Measurements from ENCODE around the gene CNGB1. TPM values are rescaled to one million over a fixed set of nuclear protein-coding genes. Genes with fewer than 3 reads are reported as not detected.

CNGB1 gene
- total RNA-seq, 1 donor from 2014 or later: not detected

DNA sequence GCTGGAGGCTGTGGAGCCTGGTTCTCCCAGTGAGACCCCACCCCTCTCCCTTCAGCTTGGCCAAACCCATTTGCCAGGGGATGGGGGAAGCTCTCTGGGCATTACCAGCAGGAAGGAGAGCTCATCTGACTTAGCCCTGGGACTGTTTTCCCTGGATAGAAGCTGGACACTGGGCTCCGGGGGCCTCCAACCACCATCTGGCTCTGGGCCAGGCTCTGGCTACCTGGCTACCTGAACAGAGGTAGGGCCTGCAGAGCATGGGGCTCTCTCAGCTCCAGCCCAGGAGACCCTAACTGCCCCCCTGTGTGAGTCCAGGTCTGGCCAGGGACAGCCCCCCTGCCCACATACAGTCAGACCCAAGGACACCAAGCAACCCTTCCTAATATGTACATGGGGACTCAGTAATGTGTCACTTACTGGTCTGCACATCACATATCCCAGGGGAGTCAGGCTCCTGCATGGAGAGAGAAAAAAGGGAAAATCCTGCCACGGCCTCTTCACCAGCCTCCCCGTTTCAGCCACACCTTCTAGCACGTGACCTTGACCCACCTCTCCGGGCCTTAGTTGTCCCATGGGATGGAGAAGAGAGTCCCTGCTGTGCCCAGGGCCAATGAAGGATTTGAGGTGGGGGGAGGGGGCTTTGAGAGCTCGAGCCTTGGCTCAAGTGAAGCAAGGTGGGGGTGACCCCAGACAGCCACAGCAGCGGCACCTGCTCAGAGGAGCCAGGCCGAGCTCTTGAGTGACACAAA lies 13.8 kb downstream of the CNGB1 start:
- no peak for DNase-seq (ENCODE audit: low spot score, unreplicated experiment)
- H3K36me3 Mint-ChIP-seq (ENCODE audit: insufficient read depth): no peaks in the 10 kb centered on the region
- no peak overlapping the region for H3K4me3 Mint-ChIP-seq (ENCODE audit: low read depth)
- TF ChIP-seq, protein P1, sequence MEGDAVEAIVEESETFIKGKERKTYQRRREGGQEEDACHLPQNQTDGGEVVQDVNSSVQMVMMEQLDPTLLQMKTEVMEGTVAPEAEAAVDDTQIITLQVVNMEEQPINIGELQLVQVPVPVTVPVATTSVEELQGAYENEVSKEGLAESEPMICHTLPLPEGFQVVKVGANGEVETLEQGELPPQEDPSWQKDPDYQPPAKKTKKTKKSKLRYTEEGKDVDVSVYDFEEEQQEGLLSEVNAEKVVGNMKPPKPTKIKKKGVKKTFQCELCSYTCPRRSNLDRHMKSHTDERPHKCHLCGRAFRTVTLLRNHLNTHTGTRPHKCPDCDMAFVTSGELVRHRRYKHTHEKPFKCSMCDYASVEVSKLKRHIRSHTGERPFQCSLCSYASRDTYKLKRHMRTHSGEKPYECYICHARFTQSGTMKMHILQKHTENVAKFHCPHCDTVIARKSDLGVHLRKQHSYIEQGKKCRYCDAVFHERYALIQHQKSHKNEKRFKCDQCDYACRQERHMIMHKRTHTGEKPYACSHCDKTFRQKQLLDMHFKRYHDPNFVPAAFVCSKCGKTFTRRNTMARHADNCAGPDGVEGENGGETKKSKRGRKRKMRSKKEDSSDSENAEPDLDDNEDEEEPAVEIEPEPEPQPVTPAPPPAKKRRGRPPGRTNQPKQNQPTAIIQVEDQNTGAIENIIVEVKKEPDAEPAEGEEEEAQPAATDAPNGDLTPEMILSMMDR (IDR thresholded peaks at IDR 0.05; ENCODE audit: unreplicated experiment): no peak
- H3K9me3 Mint-ChIP-seq (ENCODE audit: low read depth): no peaks in the 10 kb centered on the region
- H3K27me3 Mint-ChIP-seq: peaks cover 11% of the 10 kb centered on the region
- no peak overlapping the region for H3K27ac Mint-ChIP-seq
- H3K4me1 Mint-ChIP-seq (ENCODE audit: low read depth): peaks cover 5% of the 10 kb centered on the region

DNA sequence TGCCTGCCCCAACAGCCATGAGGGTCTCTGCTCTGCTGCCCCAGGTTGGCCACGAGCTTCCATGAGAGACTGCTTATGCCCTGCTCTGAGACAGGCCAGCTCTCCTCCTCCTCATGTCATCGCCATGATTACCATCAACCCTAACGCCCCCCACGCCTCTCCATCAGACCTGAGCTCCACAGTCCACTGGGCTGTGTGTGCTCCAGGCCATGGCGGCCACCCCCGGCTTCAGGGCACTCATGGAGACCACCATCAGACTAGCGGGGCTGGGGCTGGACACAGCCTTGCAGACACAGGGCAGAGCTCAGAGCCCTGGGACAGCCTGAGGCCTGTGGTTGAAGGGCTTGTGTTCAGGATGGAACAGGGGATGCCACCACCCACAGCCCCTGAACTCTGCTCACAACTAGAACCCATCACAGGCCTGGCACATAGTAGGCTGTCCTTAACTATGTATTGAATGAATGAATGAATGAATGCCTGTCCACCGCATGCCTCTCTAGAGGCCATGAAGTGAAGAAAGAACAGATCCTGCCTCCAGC lies 14.6 kb downstream of the CNGB1 start:
- Mint-ChIP-seq H3K27ac (no peak overlapping the region), H3K36me3 (ENCODE audit: insufficient read depth) (no peaks in the 10 kb centered on the region), H3K9me3 (ENCODE audit: low read depth) (no peaks in the 10 kb centered on the region), H3K4me3 (ENCODE audit: low read depth) (no peak overlapping the region), H3K4me1 (ENCODE audit: low read depth) (peaks cover 5% of the 10 kb centered on the region), H3K27me3 (peaks cover 7% of the 10 kb centered on the region)
- DNase-seq (ENCODE audit: low spot score, unreplicated experiment): no peak
- TF ChIP-seq, protein P1 (IDR thresholded peaks at IDR 0.05; ENCODE audit: unreplicated experiment): no peak

DNA sequence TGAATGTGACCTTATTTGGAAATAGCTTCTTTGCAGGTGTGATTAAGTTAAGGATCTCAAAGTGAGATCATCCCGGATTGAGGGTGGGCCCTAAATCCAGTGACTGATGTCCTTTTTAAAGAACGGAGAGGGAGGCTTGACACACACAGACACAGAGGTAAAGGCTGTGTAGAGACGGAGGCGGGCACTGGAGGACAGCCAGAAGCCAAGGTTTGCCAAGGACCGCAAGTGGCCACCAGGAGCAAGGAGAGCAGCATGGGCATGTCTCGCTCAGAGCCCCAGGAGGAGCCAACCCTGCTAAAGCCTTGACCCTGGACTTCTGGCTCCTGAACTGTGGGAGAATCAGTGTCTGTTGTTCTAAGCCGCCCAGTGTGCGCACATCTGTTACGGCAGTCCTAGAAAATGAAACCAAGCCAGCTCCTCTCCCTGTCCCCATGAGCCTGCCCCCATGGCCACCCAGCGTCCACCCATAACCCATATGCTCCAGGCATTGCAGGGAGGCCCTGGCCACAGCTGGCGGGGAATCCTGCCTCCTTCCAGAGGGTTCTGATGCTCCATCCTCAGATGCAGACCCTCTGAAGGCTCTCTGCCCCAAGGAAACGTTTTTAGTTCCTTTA lies 15.2 kb downstream of the CNGB1 start:
- Mint-ChIP-seq H3K27me3 (peaks cover 6% of the 10 kb centered on the region), H3K9me3 (ENCODE audit: low read depth) (no peaks in the 10 kb centered on the region), H3K4me1 (ENCODE audit: low read depth) (peaks cover 5% of the 10 kb centered on the region), H3K36me3 (ENCODE audit: insufficient read depth) (no peaks in the 10 kb centered on the region), H3K27ac (no peak overlapping the region), H3K4me3 (ENCODE audit: low read depth) (no peak overlapping the region)
- DNase-seq (ENCODE audit: low spot score, unreplicated experiment): no peak
- TF ChIP-seq, protein P1 (IDR thresholded peaks at IDR 0.05; ENCODE audit: unreplicated experiment): no peak

DNA sequence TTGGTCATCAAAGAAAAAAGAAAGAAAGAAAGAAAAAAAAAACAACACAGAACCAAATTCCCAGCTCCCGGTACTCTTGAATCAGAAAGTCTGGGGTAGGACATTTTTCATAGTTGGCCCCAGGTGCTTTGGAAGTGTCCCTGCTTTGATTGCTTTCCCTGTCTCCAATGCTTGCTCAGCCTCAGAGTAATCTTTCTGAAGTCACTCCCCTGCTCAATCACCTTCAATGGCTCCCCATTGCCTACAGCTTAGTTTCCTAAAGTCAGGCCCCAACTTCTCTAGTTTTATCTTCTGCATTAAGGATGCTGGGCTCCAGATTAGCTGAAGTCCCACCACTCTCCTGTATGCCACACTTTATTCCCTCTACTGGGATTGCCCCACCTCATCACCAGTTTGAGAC lies 17.1 kb downstream of the CNGB1 start:
- H3K27ac Mint-ChIP-seq: no peak overlapping the region
- H3K36me3 Mint-ChIP-seq (ENCODE audit: insufficient read depth): no peaks in the 10 kb centered on the region
- TF ChIP-seq, protein P1 (IDR thresholded peaks at IDR 0.05; ENCODE audit: unreplicated experiment): no peak
- H3K27me3 Mint-ChIP-seq: peaks cover 3% of the 10 kb centered on the region
- no peak overlapping the region for H3K4me3 Mint-ChIP-seq (ENCODE audit: low read depth)
- no peaks in the 10 kb centered on the region for H3K9me3 Mint-ChIP-seq (ENCODE audit: low read depth)
- DNase-seq (ENCODE audit: low spot score, unreplicated experiment): no peak
- H3K4me1 Mint-ChIP-seq (ENCODE audit: low read depth): peaks cover 3% of the 10 kb centered on the region

DNA sequence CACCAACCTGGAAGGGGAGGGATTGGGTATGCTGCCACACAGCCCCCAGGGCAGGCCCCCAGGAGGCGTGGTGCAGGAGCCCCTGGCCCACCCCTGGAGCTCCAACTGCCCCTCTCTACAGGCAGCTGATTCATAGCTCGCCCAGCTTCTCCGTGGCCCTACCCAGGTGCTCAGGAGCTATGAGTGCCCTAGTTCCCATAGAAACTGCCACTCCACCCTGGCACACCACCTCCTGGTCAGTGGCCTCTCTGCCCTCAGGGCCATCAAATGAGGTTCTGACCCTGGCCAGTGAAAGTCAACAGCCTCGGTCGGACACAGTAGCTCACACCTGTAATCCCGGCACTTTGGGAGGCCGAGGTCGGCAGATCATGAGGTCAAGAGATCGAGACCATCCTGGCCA lies 18.0 kb downstream of the CNGB1 start:
- no peak overlapping the region for H3K4me3 Mint-ChIP-seq (ENCODE audit: low read depth)
- H3K27ac Mint-ChIP-seq: no peak overlapping the region
- H3K9me3 Mint-ChIP-seq (ENCODE audit: low read depth): no peaks in the 10 kb centered on the region
- H3K36me3 Mint-ChIP-seq (ENCODE audit: insufficient read depth): no peaks in the 10 kb centered on the region
- TF ChIP-seq, protein P1 (IDR thresholded peaks at IDR 0.05; ENCODE audit: unreplicated experiment): no peak
- no peak for DNase-seq (ENCODE audit: low spot score, unreplicated experiment)
- peaks cover 1% of the 10 kb centered on the region for H3K4me1 Mint-ChIP-seq (ENCODE audit: low read depth)
- H3K27me3 Mint-ChIP-seq: peaks cover 3% of the 10 kb centered on the region
